Keratinocyte (primary cell): ENCODE results near the gene HADHB. TPM values are rescaled to one million over a fixed set of nuclear protein-coding genes. Genes with fewer than 3 reads are reported as not detected.

Source experiments
- DNase-seq: peaks from one replicate; pipeline ENCODE4 v3.0.0-alpha.2; 2011; ENCODE audit warnings: low read depth, missing footprints, low spot score
- FAIRE-seq: peaks from 2 replicates; lab custom pipeline; 2011; peaks lifted over from hg19 to GRCh38; lab: Jason Lieb, UNC
- H2AFZ ChIP-seq: 2 replicates; pipeline ENCODE4 v1.6.0; 2012; ENCODE audit warnings: low read length, control low read depth, inconsistent platforms; ENCODE audit not compliant: control insufficient read depth
- H3K27ac ChIP-seq: 2 replicates; pipeline ENCODE4 v1.5.1; 2011; ENCODE audit warnings: low read length; ENCODE audit not compliant: control insufficient read depth, insufficient read depth
- H3K27me3 ChIP-seq: 3 replicates; pipeline ENCODE4 v1.6.0; 2011; ENCODE audit warnings: low read length; ENCODE audit not compliant: control insufficient read depth, insufficient read depth; ENCODE audit errors: extremely low read depth
- H3K36me3 ChIP-seq, 2 experiments: 2 replicates in 1 of 2; 3 replicates in 1 of 2; pipeline ENCODE4 v1.5.1; 2011; ENCODE audit warnings: low read length in 2 of 2, mild to moderate bottlenecking in 1 of 2; ENCODE audit not compliant: control insufficient read depth in 2 of 2, insufficient read depth in 2 of 2; ENCODE audit errors: extremely low read depth in 1 of 2
- H3K4me1 ChIP-seq: 3 replicates; pipeline ENCODE4 v1.5.1; 2011; ENCODE audit warnings: low read length; ENCODE audit not compliant: control insufficient read depth, insufficient read depth; ENCODE audit errors: extremely low read depth
- H3K4me2 ChIP-seq: 3 replicates; pipeline ENCODE4 v1.6.0; 2011; ENCODE audit warnings: low read depth, low read length; ENCODE audit not compliant: control insufficient read depth, insufficient read depth; ENCODE audit errors: extremely low read depth
- H3K4me3 ChIP-seq, 3 experiments: fragments of 200-600 bp in 1 of 3; sonication (generic) in 1 of 3; 2 replicates in 2 of 3; 3 replicates in 1 of 3; pipeline ENCODE4 v1.5.1; 2011 to 2016; ENCODE audit warnings: low read length in 3 of 3, mild to moderate bottlenecking in 3 of 3, control low read depth in 2 of 3, inconsistent platforms in 1 of 3, low read depth in 1 of 3, mixed read lengths in 1 of 3, mixed run types in 1 of 3, moderate library complexity in 1 of 3; ENCODE audit not compliant: control insufficient read depth in 2 of 3, insufficient read depth in 2 of 3; ENCODE audit errors: extremely low read depth in 1 of 3
- H3K79me2 ChIP-seq: 2 replicates; pipeline ENCODE4 v1.6.0; 2012; ENCODE audit warnings: low read length; ENCODE audit not compliant: control insufficient read depth, insufficient read depth
- H3K9ac ChIP-seq: 3 replicates; pipeline ENCODE4 v1.6.0; 2011; ENCODE audit warnings: low read length; ENCODE audit not compliant: control insufficient read depth, insufficient read depth; ENCODE audit errors: extremely low read depth
- H3K9me1 ChIP-seq: 3 replicates; pipeline ENCODE4 v1.6.0; 2011; ENCODE audit warnings: low read length; ENCODE audit not compliant: control insufficient read depth, insufficient read depth; ENCODE audit errors: extremely low read depth
- H3K9me3 ChIP-seq: 2 replicates; pipeline ENCODE4 v1.5.1; 2012; ENCODE audit warnings: low read depth, low read length; ENCODE audit not compliant: control insufficient read depth
- H4K20me1 ChIP-seq: 3 replicates; pipeline ENCODE4 v1.6.0; 2011; ENCODE audit warnings: low read length; ENCODE audit not compliant: control insufficient read depth, insufficient read depth; ENCODE audit errors: extremely low read depth
- EZH2 ChIP-seq: IDR thresholded peaks from one replicate; pipeline ENCODE4 v1.6.1; 2012; ENCODE audit warnings: inconsistent platforms, mild to moderate bottlenecking, low read length, moderate library complexity
- dilution Hi-C: fragments of 300-500 bp; cut with MboI; formaldehyde crosslinking; loops from one replicate; pipeline ENCODE4 v1.7.0; 2020; ENCODE audit warnings: low sequenced_read_pairs; ENCODE audit not compliant: extremely low pct_ligation_motif_present
- polyA minus RNA-seq, 3 experiments: library from RNA; depleted of rRNA, polyadenylated mRNA; stranded (reverse); fragments of >200 nt; gene quantifications; 1 replicate in 1 of 3; 2 replicates in 1 of 3; 3 replicates in 1 of 3; pipeline ENCODE4 v1.2.3, GENCODE V29; 2011
- polyA plus RNA-seq, 5 experiments: library from polyadenylated mRNA; depleted of rRNA in 3 of 5; stranded (reverse) in 3 of 5; stranded (forward) in 1 of 5; unstranded in 1 of 5; fragments of >200 nt; gene quantifications; 1 replicate in 1 of 5; 2 replicates in 3 of 5; 3 replicates in 1 of 5; pipeline versions ENCODE4 v1.2.1 to v1.2.3, GENCODE V29; 2011 to 2012; ENCODE audit warnings: missing spikeins in 2 of 5, low read depth in 1 of 5, low replicate concordance in 1 of 5
- TF ChIP-seq, protein P1 (sequence below), 3 experiments: IDR thresholded peaks in 1 of 3; conservative IDR thresholded peaks in 1 of 3; optimal IDR thresholded peaks in 1 of 3; 2 replicates in 2 of 3; 3 replicates in 1 of 3; pipeline versions ENCODE3 to v1.5.1; 2011; ENCODE audit warnings: low read length in 3 of 3, mild to moderate bottlenecking in 3 of 3, moderate library complexity in 2 of 3, control low read depth in 1 of 3, inconsistent platforms in 1 of 3; ENCODE audit not compliant: insufficient read depth in 2 of 3; ENCODE audit errors: extremely low read depth in 1 of 3

Gene HADHB
- polyA plus RNA-seq (109 to 124 TPM (median 110 TPM) in 3 replicates), polyA minus RNA-seq (53.6 to 190 TPM (median 129 TPM) in 3 replicates)
- polyA plus RNA-seq (2011; ENCODE audit: low read depth) = 64.9 TPM
- polyA plus RNA-seq (2011; cell fraction: cytosol; rRNA removed) = 74.6 and 106 TPM in 2 replicates
- polyA plus RNA-seq (2011; cell fraction: nucleus; rRNA removed) = 115 and 147 TPM in 2 replicates
- polyA plus RNA-seq (2012; ENCODE audit: low replicate concordance) = 71.1 and 118 TPM in 2 replicates
- polyA minus RNA-seq (2011; cell fraction: cytosol; rRNA and poly(A)+ RNA removed) = 54.1 TPM
- 48.5 and 79.0 TPM in 2 replicates for polyA minus RNA-seq (2011; cell fraction: nucleus; rRNA and poly(A)+ RNA removed)

DNA sequence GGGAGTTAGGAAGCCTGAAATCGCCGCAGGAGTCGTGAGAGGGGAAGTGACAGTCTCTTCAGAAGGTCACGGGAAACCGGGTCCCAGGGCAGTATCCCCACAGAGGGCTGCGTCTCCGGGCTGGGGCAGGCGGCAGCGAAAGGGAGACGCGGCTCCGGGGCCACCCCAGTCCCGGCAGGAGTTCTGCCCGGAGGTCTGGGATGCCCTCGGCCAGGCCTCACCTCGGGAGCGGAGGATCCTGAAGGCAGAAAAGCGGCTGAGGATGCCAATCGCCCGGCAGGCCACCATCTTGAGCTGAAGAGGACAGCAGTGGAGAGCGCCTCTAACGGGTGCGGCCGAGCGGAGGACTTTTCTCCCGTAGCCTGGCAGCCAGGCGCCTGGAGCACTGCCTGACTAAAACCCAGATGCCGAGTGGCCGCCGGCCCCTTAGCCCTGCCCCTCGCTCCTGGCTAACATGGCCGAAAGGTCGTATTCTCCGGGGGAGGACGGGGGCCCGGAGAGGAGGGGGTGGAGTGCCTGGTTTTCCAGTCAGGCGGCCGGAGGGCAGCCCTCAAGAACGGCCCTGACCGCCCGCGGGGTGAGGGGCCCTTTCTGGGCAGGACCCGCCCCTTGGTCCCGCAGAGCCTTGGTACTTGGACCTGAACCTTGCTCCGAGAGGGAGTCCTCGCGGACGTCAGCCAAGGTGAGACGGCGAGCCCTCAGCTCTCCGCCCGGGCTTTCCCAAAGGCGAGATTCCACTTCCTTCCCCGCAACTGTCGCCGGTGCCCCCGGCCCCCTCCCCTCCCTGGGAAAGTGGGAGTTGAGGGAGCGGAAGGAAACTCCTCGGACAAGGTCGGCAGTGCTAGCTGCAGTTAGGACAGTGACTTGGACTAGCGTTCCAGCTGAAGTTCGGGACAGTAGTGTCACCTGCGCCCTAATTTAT lies at the start of gene HADHB, which contains the start of gene HADHA:
Gene HADHB, plus strand, starts transcription at position 631 of the 922 bp plus-strand sequence. CDS start 9,316 bp downstream, outside the sequence.
Gene HADHA, minus strand, starts transcription at position 324 of the 922 bp plus-strand sequence. Its CDS starts 36 bp downstream, at position 288.
- Histone ChIP-seq H3K27ac (peak within 1 kb of the TSS; percentile 97), H3K79me2 (peaks cover 96% of the 10 kb centered on the region), H2AFZ (peak within 1 kb of the TSS; percentile 94), H4K20me1 (peaks cover 2% of the 10 kb centered on the region), H3K4me2 (peak within 1 kb of the TSS; percentile 73), H3K9me3 (no peaks in the 10 kb centered on the region), H3K9ac (peak within 1 kb of the TSS; percentile 97), H3K4me1 (peaks cover 21% of the 10 kb centered on the region), H3K27me3 (no peaks in the 10 kb centered on the region), H3K4me3 (peak within 1 kb of the TSS; percentile 96 to 100 (median 96)), H3K36me3 (peaks cover 0 to 1% of the 10 kb centered on the region in 2 experiments), H3K9me1 (no peaks in the 10 kb centered on the region)
- DNase-seq (no peak), FAIRE-seq (peak; percentile 51)
- TF ChIP-seq, protein P1, sequence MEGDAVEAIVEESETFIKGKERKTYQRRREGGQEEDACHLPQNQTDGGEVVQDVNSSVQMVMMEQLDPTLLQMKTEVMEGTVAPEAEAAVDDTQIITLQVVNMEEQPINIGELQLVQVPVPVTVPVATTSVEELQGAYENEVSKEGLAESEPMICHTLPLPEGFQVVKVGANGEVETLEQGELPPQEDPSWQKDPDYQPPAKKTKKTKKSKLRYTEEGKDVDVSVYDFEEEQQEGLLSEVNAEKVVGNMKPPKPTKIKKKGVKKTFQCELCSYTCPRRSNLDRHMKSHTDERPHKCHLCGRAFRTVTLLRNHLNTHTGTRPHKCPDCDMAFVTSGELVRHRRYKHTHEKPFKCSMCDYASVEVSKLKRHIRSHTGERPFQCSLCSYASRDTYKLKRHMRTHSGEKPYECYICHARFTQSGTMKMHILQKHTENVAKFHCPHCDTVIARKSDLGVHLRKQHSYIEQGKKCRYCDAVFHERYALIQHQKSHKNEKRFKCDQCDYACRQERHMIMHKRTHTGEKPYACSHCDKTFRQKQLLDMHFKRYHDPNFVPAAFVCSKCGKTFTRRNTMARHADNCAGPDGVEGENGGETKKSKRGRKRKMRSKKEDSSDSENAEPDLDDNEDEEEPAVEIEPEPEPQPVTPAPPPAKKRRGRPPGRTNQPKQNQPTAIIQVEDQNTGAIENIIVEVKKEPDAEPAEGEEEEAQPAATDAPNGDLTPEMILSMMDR (optimal IDR thresholded peaks at IDR 0.05 in 1 of 3, IDR thresholded peaks at IDR 0.05 in 1 of 3, conservative IDR thresholded peaks at IDR 0.05 in 1 of 3; ENCODE audit: extremely low read depth in 1 of 3, insufficient read depth in 2 of 3, low read length in 3 of 3) = peak in 2 of 3 experiments; percentile 34 to 38
- TF ChIP-seq EZH2 = no peak
- dilution Hi-C loops = no loop called here

DNA sequence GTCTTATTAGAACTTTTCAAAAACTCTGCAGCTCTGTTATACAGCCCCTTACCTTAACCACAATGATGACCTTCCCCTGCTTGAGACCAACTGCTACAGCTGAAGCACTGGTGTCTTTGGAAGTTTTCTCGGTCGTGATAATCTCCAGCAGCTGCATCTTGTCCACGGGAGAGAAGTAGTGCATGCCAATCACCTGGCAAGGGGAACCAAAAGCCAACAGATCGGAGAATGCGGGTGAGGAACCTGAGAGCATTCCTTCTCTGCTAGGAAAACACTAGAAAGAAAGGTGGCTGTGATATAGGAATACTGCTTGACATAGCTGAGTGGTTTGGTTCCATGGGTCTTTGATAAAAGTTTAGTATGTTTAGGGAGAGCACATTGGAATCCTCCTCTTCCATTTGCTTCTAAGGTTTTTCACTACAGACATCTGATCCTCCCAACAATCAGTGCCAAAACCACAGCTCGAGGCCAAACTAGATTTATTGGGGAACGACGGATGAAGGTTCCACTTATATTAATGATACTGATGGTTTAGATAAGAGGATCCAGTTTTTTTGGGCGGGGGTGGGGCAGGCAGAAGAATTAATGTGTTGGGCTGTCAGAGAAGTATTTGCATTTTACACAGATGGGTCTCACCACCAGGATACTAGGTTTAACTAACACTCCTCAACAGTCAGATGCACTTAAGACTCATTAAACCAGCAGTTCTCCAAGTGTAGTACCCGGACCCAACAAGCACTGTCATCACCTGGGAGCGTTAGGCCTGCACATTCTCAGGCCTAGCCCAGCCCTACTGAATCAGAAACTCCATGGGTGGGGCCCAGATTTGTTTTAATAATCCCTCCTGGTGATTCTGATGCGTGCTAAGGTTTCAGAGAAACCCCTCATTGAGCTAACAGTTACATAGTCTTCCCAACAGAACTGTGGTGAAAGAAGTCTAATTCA lies 49.4 kb upstream of the HADHB start:
- FAIRE-seq (no peak), DNase-seq (no peak)
- dilution Hi-C loops = no loop called here
- Histone ChIP-seq H3K4me1 (no peaks in the 10 kb centered on the region), H4K20me1 (no peaks in the 10 kb centered on the region), H3K27ac (no peak overlapping the region), H3K36me3 (peaks cover 38 to 43% of the 10 kb centered on the region in 2 experiments), H3K79me2 (no peaks in the 10 kb centered on the region), H3K9me3 (no peaks in the 10 kb centered on the region), H3K27me3 (no peaks in the 10 kb centered on the region), H3K4me2 (no peak overlapping the region), H3K4me3 (no peak overlapping the region), H3K9me1 (no peaks in the 10 kb centered on the region), H3K9ac (no peak overlapping the region), H2AFZ (no peak overlapping the region)
- TF ChIP-seq EZH2 = no peak
- TF ChIP-seq, protein P1 (optimal IDR thresholded peaks at IDR 0.05 in 1 of 3, IDR thresholded peaks at IDR 0.05 in 1 of 3, conservative IDR thresholded peaks at IDR 0.05 in 1 of 3; ENCODE audit: extremely low read depth in 1 of 3, insufficient read depth in 2 of 3, low read length in 3 of 3) = no peak
